Glutamatergic neuron (in vitro differentiated cells): ENCODE data around the gene USP9X. TPM values are rescaled to one million over a fixed set of nuclear protein-coding genes. Genes with fewer than 3 reads are reported as not detected.

ENCODE experiments used
- DNase-seq: peaks from one replicate; pipeline ENCODE4 v3.0.0; 2022
- H3K27ac Mint-ChIP-seq: one replicate; pipeline ENCODE4 v1.8.0; 2020; ENCODE audit warnings: mild to moderate bottlenecking, mixed read lengths, inconsistent platforms; ENCODE audit not compliant: unreplicated experiment
- H3K27me3 Mint-ChIP-seq: one replicate; pipeline ENCODE4 v1.8.0; 2020; ENCODE audit warnings: mild to moderate bottlenecking, moderate library complexity, mixed read lengths, inconsistent platforms; ENCODE audit not compliant: unreplicated experiment
- H3K36me3 Mint-ChIP-seq: one replicate; pipeline ENCODE4 v1.8.0; 2020; ENCODE audit warnings: mild to moderate bottlenecking, mixed read lengths, inconsistent platforms; ENCODE audit not compliant: unreplicated experiment
- H3K4me1 Mint-ChIP-seq: one replicate; pipeline ENCODE4 v1.8.0; 2020; ENCODE audit warnings: mild to moderate bottlenecking, low read depth, mixed read lengths, inconsistent platforms; ENCODE audit not compliant: unreplicated experiment
- H3K4me3 Mint-ChIP-seq: one replicate; pipeline ENCODE4 v1.8.0; 2020; ENCODE audit warnings: mild to moderate bottlenecking, mixed read lengths, inconsistent platforms; ENCODE audit not compliant: unreplicated experiment
- H3K9me3 Mint-ChIP-seq: one replicate; pipeline ENCODE4 v1.8.0; 2020; ENCODE audit warnings: mild to moderate bottlenecking, moderate library complexity, mixed read lengths, inconsistent platforms; ENCODE audit not compliant: unreplicated experiment
- total RNA-seq: library from RNA; stranded (reverse); fragmentation: NEBNext Ultra II Directional; extraction: Animal tissue kit (Norgen Biotek cat#: 25700); gene quantifications from one replicate; pipeline ENCODE4 v1.2.1, GENCODE V29; 2021; ENCODE audit not compliant: unreplicated experiment
- TF ChIP-seq, protein P1 (sequence below): fragments of 200-600 bp; sonication (generic); IDR thresholded peaks from one replicate; pipeline ENCODE4 v1.5.0; 2021; ENCODE audit not compliant: partially characterized antibody, unreplicated experiment

The USP9X gene
- total RNA-seq, 1 donor from 2014 or later: 120 TPM

- no peaks in the 10 kb centered on the region for H3K9me3 Mint-ChIP-seq
Measured at GRCh38 chrX:41234962-41235361, 149.7 kb downstream of the USP9X start.

GRCh38 chrX:41236629-41237028, 151.4 kb downstream of the USP9X start:
- no peaks in the 10 kb centered on the region for H3K27me3 Mint-ChIP-seq
- no peak overlapping the region for H3K4me3 Mint-ChIP-seq
- H3K36me3 Mint-ChIP-seq: no peaks in the 10 kb centered on the region
- H3K4me1 Mint-ChIP-seq: no peaks in the 10 kb centered on the region
- H3K9me3 Mint-ChIP-seq: no peaks in the 10 kb centered on the region
- DNase-seq: no peak
- TF ChIP-seq, protein P1, sequence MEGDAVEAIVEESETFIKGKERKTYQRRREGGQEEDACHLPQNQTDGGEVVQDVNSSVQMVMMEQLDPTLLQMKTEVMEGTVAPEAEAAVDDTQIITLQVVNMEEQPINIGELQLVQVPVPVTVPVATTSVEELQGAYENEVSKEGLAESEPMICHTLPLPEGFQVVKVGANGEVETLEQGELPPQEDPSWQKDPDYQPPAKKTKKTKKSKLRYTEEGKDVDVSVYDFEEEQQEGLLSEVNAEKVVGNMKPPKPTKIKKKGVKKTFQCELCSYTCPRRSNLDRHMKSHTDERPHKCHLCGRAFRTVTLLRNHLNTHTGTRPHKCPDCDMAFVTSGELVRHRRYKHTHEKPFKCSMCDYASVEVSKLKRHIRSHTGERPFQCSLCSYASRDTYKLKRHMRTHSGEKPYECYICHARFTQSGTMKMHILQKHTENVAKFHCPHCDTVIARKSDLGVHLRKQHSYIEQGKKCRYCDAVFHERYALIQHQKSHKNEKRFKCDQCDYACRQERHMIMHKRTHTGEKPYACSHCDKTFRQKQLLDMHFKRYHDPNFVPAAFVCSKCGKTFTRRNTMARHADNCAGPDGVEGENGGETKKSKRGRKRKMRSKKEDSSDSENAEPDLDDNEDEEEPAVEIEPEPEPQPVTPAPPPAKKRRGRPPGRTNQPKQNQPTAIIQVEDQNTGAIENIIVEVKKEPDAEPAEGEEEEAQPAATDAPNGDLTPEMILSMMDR: no peak
- no peak overlapping the region for H3K27ac Mint-ChIP-seq

More at GRCh38 chrX:41234962-41235361, 149.7 kb downstream of the USP9X start:
- H3K27me3 Mint-ChIP-seq: no peaks in the 10 kb centered on the region
- no peak for DNase-seq
- H3K4me3 Mint-ChIP-seq: no peak overlapping the region
- TF ChIP-seq, protein P1: no peak
- H3K27ac Mint-ChIP-seq: no peak overlapping the region
- no peaks in the 10 kb centered on the region for H3K36me3 Mint-ChIP-seq
- H3K4me1 Mint-ChIP-seq: no peaks in the 10 kb centered on the region

DNA sequence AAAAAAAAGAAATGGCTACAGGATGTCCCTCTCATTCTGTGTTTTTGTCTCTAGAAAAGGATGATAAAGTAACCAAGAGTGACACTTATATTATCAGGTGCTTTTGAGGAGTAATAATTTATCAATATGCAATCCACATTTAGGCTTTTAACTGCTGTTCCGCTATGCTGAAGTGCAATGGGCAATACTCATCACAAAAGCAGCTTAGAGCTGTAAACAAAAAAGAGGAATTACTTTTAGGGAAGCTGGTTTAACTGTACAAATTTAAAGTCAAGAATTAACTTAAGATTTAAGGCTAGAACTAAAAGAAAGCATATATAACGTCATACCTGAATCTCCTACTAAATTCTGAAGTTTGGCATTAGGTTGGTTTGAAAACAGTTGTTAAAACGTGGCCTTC, 155.3 kb downstream of the USP9X start:
- peaks cover 2% of the 10 kb centered on the region for H3K9me3 Mint-ChIP-seq
- no peaks in the 10 kb centered on the region for H3K27me3 Mint-ChIP-seq
- H3K4me1 Mint-ChIP-seq: no peaks in the 10 kb centered on the region
- DNase-seq: no peak
- H3K36me3 Mint-ChIP-seq: no peaks in the 10 kb centered on the region
- TF ChIP-seq, protein P1: no peak
- H3K27ac Mint-ChIP-seq: no peak overlapping the region
- H3K4me3 Mint-ChIP-seq: no peak overlapping the region

DNA sequence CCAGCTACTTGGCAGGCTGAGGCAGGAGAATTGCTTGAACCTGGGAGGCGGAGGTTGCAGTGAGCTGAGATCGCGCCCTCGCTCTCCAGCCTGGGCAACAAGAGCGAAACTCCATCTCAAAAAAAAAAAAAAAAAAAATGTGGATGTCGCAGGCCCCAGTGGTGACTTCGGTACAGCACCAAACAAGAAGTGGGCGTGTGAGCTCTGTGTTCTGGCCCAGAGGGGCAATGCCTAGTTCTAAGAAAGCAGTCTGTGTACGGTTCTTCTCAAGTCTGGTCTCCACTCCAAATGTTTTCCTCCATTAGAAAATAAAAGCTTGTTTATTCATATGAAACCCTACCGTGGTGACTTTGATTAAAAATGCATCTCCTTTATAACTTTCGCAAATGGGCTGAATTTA, 156.7 kb downstream of the USP9X start:
- Mint-ChIP-seq H3K4me3 (no peak overlapping the region), H3K36me3 (no peaks in the 10 kb centered on the region), H3K27ac (no peak overlapping the region), H3K4me1 (no peaks in the 10 kb centered on the region), H3K27me3 (no peaks in the 10 kb centered on the region), H3K9me3 (peaks cover 2% of the 10 kb centered on the region)
- TF ChIP-seq, protein P1: no peak
- no peak for DNase-seq

DNA sequence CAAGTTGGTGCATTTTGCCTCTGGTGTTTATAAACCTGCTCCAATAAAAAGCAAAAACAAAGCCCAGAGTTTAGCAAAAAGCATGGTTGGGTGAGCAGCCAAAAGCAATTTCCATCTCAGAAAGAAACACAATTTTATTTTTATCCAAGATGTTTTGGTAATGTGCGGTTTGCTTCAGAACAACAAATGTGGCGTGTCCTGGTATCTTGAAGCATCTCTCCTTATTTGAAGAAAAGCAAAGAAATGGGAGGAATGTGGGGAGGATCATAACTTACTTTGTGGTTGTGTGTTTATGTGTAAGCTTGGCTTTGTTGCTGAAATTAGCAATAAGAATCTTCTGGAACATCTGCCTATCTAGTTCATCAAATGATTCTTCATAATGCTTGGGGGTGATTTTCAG, 160.4 kb downstream of the USP9X start:
- Mint-ChIP-seq H3K9me3 (peaks cover 2% of the 10 kb centered on the region), H3K4me3 (no peak overlapping the region), H3K4me1 (no peaks in the 10 kb centered on the region), H3K36me3 (no peaks in the 10 kb centered on the region), H3K27ac (no peak overlapping the region), H3K27me3 (no peaks in the 10 kb centered on the region)
- TF ChIP-seq, protein P1: no peak
- no peak for DNase-seq
